H1 (cell line): ENCODE measurements around the gene OSCP1. TPM values are rescaled to one million over a fixed set of nuclear protein-coding genes. Genes with fewer than 3 reads are reported as not detected.

ENCODE experiments used
- ATF3 ChIP-seq: IDR thresholded peaks from 2 replicates; pipeline ENCODE4 v1.6.1; 2011; ENCODE audit warnings: low read depth, mild to moderate bottlenecking, low read length; ENCODE audit not compliant: insufficient read depth
- CBX8 ChIP-seq: fragments of 300-800, 300-1000 bp; sonication (generic); IDR thresholded peaks from 2 replicates; pipeline ENCODE4 v1.7.1; 2016; ENCODE audit warnings: low read depth, low read length, borderline replicate concordance
- CHD7 ChIP-seq: fragments of 300-600 bp; sonication (generic); IDR thresholded peaks from 2 replicates; pipeline ENCODE4 v1.7.1; 2012; ENCODE audit warnings: low read length, moderate library complexity, mild to moderate bottlenecking, inconsistent platforms; ENCODE audit not compliant: insufficient replicate concordance
- SIX5 ChIP-seq: IDR thresholded peaks from 2 replicates; pipeline ENCODE4 v1.6.1; 2011; ENCODE audit warnings: mild to moderate bottlenecking, low read depth, low read length
- polyA plus RNA-seq, 7 experiments: library from polyadenylated mRNA; depleted of rRNA in 3 of 7; stranded (reverse) in 5 of 7; unstranded in 2 of 7; fragments of >200 nt in 5 of 7; fragments of 200-250 nt in 2 of 7; gene quantifications; 1 replicate in 5 of 7; 2 replicates in 1 of 7; 4 replicates in 1 of 7; pipeline versions ENCODE4 v1.2.1 to v1.2.3, GENCODE V29; 2011 to 2013; ENCODE audit warnings: missing spikeins in 2 of 7, mixed read lengths in 2 of 7
- total RNA-seq: library from RNA; stranded (reverse); fragmentation: NEBNext Ultra II Directional; extraction: Animal tissue kit (Norgen Biotek cat#: 25700); gene quantifications from 2 replicates; pipeline ENCODE4 v1.2.1, GENCODE V29; 2021

Gene OSCP1
- total and polyA plus RNA-seq, 2 of the 8 experiments (the other 6 are each of a cell fraction or from before 2014, with no cell fraction given): 1.8 to 3.3 TPM

- TF ChIP-seq CBX8: no peak
- TF ChIP-seq ATF3: no peak
- TF ChIP-seq CHD7: no peak
- no peak for TF ChIP-seq SIX5
These were observed 2.8 kb downstream of the OSCP1 start (continued) for GRCh38 chr1:36447450-36447849.
